Stimulated activated CD4-positive, alpha-beta T cell treated with anti-CD3 and anti-CD28 coated beads, Interleukin-12 subunit alpha, Interleukin-12 subunit beta, amount 100 ng/mL, for 24 hours (primary cell): ENCODE results near the gene TMEM151B.
"Not testable (repeated sequence)": the region's sequence is repeated elsewhere in the genome, so short reads cannot be mapped to it uniquely, and the experiment has no call there.

Source experiments
- DNase-seq, 2 experiments: peaks; one replicate each; pipeline ENCODE4 v3.0.0-alpha.2; 2020; ENCODE audit warnings: low read depth in 2 of 2

TMEM151B gene

GRCh38 chr6:44269921-44270525 is at the start of gene TMEM151B:
Gene TMEM151B (plus strand): TSS chr6:44270450. CDS start chr6:44270743, 293 bp downstream.
- DNase-seq = no peak

DNA sequence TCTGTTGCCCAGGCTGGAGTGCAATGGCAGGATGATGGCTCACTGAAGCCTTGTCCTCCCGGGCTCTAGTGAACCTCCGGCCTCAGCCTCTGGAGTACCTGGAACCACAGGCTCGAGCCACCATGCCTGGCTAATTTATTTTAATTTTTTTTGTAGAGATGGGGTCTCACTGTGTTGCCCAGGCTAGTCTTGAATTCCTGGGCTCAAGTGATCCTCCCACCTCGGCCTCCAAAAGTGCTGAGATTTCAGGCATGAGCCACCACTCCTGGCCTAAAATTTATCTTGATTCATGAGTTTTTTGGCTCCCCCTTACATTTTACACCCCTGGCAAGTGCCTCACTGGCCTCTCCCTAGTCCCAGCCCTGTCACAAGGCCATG is 49.3 kb upstream of the TMEM151B start:
- DNase-seq = no peak

- peak; percentile 31 to 71 for DNase-seq
Observed at GRCh38 chr6:44221291-44221960, 48.8 kb upstream of the TMEM151B start.

DNA sequence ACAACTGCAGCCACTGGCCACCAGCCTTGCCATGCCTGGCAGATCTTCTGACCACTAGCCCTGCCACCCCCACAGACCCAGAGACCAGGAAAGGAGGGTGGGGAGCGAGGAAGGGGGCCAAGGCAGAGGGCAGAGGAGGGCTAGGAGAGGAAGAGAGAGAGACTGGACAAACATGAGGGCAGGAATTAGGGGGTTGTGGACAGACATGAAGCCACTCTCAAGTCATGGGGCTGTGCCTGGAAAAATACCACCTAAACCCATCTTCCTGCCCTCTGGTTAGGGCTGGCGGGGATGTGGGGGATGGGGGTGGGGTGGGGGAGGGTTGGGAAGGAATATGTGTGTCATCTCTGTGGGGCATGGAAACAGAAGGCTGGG is 48.3 kb upstream of the TMEM151B start:
- DNase-seq = no peak

- DNase-seq = no peak
Observed at GRCh38 chr6:44222486-44223318, 47.5 kb upstream of the TMEM151B start.

DNA sequence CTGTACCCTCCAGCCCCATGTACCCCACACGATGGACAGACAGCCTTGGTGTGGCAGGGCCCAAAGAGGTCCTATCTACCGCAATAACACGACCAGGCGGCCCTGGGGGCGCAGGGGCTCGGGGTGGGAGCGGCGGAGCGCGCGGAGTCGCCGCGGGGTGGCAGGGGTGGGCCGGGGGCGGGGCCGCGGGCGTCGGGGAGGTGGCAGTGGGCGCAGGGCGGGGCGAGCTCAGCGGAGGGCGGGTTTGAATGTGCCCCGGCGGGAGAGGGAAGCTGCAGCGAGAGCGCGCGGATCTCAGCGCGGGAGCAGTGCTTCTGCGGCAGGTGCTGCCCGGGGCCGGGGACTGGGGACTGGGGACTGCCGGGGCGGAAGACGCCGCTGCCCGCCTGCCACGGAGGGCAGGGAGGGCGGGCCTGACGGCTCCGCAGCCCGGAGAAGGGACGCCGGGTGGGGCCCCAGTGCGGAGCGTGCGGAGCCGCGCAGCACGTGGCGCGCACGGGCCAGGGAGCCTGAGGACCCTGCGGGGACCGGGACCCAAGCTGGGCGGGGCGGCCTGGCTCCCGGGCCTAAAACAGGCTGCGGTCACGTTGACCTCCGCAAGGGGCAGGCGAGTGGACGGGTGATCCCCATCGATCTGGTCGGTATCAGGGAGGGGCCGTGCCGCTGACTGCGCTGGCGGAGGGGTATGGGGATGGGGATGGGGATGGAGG is 46.8 kb upstream of the TMEM151B start, which contains the start of gene SLC29A1:
SLC29A1 (plus strand) TSS at position 277 of the 710 bp plus-strand sequence. CDS start 3,719 bp downstream, outside the sequence.
- DNase-seq = peak; percentile 69 to 84

DNA sequence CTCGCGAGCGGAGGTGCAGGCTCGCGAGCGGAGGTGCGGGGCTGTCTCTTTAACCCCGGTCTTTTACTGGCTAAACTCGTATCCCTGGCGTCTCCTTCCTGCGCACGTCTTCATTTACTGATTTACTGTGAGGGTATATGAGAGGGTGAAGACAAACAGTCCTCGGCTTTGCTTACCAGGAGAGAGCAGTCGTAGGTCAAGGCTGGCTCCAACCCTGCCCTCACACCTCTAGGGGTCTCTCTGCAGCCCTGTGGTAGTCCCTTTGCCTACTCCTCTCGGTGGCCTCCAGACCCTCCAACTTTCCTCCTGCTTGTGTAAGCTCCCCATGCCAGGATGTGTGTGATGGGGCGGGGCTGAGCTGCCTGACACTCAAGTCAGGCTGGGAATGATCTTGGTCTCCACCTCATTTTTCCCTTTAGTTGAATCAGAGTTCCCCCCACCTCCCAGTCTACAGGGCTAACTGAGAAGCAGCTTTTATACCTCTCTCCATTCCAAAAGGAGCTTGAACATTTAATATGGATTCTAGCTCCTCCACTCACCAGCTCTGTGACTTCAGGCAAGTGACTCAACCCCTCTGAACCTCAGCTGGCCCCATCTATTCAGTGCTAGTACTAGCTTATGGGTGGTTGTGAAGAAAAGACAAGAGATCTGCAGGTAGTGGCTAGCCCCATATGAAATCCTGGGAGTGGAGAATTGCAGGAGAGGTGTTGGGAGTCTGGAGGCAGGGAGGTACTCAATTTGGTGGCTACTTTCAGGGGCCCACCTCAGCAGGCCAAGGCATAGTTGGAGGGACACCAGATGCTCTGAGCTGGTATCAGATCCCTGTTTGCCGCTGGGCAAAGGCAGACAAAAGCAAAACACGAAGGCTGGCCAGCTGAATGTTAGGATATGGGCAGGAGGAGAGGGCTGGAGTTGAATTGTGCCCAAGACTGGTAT is 46.0 kb upstream of the TMEM151B start:
- DNase-seq = no peak

DNA sequence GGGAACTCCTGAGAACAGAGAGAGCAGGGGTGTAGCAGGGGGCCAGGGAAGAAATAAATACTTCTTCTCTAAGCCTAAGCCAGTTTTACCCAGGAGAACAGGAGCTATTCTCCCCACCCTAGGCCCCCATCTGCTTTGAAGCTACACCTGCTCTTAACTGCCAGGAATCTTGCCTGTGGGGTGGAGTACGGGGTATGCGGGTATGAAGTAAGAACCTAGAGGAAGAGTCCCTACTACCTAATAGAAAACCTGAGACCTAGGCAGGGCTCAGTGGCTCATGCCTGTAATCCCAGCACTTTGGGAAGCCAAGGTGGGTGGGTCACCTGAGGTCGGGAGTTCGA is 45.3 kb upstream of the TMEM151B start:
- no peak for DNase-seq

GRCh38 chr6:44225579-44226325 is 44.5 kb upstream of the TMEM151B start:
- DNase-seq = no peak

GRCh38 chr6:44226368-44227147 is 43.7 kb upstream of the TMEM151B start:
- DNase-seq = no peak

DNA sequence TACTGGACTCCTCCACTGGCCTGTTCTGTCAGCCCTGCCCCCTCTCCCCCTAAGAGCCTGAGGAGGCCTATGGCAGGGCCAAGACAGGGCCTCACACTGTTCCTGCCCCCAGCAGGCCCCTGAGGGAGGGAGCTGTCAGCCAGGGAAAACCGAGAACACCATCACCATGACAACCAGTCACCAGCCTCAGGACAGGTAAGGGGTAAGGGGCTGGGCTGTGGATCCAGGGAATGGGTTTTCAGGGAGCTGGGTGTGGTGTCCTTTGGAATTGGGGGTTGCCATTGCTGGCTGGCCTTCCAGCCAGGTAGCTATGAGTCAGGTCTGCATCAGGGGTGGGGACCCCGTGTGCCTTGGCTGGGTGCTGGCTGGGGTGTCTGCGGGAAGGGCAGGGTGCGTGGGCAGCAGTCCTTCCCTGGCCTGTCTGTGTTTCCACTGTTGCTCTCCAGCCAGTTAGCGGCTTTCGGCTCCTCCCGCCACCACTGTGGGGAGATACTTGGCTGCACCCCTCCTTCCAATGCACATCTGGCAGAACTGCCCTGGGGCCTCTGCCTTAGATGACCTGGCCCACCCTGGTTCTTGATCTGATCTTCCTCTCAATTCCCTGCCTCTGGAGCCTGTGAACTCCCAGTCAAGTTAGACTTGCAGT is 43.0 kb upstream of the TMEM151B start:
- no peak for DNase-seq

DNA sequence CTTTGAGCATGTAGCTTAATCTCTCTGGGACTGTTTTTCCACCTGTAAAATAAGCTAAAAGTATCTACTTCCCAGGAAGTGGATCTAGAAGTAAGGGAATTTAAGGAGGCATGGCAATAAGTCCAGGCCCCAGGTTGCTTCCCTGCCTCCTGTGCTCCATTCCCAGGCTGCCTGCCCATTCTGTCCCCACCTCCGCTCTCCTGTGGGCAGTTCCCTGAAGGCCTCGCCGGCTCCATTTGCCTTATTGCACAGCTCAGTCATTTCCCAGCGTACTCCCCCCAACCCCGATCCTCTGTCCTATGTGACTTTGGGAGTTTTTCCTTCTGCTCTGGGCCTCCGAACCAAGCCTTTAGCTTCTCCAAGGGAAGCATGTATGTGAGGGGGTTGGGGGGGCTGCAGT is 42.2 kb upstream of the TMEM151B start:
- no peak for DNase-seq

DNA sequence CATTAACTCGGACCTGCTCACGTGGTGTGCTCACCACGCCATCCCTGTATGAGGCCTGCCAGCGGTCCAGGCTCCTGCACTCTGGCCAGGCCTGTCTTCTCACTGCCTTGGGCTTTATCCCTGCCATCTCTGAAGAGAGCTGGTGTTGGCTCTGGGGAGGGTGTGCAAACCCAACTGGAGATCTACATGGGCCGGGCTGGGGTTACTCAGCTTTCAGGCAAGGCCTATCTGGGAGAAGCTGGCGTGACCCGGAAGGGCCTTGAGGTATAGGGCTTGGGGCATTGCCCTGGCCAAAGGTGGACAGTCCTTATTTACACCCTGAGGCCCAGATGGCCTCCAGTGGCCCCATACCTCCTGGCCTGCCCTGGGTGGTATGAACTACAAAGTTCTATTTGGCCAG is 41.8 kb upstream of the TMEM151B start:
- DNase-seq = no peak

- DNase-seq = no peak
Observed at GRCh38 chr6:44228836-44229235, 41.4 kb upstream of the TMEM151B start.

DNA sequence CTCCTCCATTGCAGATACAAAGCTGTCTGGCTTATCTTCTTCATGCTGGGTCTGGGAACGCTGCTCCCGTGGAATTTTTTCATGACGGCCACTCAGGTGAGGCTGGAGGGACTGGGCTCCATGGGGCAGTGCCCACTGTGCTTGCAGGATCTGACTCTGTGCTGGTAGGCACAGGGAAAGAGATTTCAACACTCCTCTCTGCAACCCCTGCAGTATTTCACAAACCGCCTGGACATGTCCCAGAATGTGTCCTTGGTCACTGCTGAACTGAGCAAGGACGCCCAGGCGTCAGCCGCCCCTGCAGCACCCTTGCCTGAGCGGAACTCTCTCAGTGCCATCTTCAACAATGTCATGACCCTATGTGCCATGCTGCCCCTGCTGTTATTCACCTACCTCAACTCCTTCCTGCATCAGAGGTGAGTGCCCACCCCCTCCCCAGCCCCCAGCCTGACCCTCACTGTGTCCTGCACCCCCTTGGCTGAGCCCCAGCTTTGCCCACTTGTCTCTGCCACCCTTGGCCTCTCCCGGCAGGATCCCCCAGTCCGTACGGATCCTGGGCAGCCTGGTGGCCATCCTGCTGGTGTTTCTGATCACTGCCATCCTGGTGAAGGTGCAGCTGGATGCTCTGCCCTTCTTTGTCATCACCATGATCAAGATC is 40.7 kb upstream of the TMEM151B start:
- DNase-seq = no peak

- no peak for DNase-seq
Observed at GRCh38 chr6:44230034-44230675, 40.1 kb upstream of the TMEM151B start.

DNA sequence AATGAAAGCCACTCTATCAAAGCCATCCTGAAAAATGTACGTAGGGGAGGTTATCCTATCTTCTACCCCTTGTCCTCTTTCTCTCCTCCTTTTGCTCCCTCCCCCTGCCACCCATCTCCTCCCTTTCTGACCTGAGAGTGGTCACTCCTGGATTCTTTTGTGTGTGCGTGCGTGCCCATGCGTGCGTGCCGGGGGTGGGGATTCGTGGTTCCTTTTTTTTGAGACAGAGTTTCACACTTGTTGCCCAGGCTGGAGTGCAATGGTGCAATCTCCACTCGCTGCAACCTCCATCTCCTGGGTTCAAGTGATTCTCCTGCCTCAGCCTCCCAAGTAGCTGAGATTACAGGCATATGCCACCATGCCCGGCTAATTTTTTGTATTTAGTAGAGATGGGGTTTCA is 38.8 kb upstream of the TMEM151B start:
- DNase-seq = not testable (repeated sequence)
